ENCODE results near the gene HAO1.

GRCh38 chr20:7975851-7976414 lies 35.7 kb upstream of the HAO1 start:
- TF ChIP-seq CTCF (conservative IDR thresholded peaks at IDR 0.05) (no peak), EZH2 (IDR thresholded peaks at IDR 0.05; ENCODE audit: low read depth) (no peak)

All from PC-9 (cell line).